Activated CD8-positive, alpha-beta memory T cell treated with anti-CD3 and anti-CD28 coated beads, Interleukin-2, amount 50 U/mL, for 4 hours (primary cell): ENCODE data around the gene MORF4L1.
"Not testable (repeated sequence)": the region's sequence is repeated elsewhere in the genome, so short reads cannot be mapped to it uniquely, and the experiment has no call there.

ENCODE experiments used
- DNase-seq: peaks from one replicate; pipeline ENCODE4 v3.0.0-alpha.2; 2020

MORF4L1 gene

GRCh38 chr15:78902281-78903032, 29.8 kb downstream of the MORF4L1 start:
- not testable (repeated sequence) for DNase-seq

DNA sequence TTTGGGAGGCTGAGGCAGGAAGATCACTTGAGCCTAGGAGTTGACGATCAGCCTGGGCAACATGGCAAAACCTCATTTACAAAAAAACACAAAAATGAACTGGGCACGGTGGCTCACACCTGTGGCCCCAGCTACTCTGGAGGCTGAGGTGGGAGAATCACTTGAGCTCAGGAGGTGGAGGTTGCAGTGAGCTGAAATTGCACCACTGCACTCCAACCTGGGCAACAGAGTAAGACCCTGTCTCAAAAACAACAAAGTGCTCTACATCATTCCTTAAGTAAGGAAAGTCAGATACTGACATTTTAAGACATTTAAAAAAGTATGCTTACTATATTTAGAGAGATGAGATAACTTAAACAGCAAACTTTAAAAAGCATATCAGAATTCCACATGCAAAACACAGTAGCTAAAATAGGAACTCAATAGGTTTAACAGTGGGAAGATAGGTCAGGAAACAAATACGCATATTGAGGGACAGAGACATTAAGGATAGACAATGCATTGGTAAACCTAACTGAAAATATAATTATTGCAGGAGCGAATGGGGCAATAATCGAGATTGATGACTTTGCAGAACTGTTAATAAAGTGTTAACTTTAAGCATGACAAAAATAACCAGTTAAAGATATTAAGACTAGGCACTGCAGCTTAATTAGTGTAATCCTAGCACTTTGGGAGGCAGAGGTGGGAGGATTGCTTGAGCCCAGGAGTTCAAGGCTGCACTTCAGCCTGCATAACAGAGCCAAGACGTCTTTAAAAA, 32.1 kb downstream of the MORF4L1 start:
- no peak for DNase-seq

DNA sequence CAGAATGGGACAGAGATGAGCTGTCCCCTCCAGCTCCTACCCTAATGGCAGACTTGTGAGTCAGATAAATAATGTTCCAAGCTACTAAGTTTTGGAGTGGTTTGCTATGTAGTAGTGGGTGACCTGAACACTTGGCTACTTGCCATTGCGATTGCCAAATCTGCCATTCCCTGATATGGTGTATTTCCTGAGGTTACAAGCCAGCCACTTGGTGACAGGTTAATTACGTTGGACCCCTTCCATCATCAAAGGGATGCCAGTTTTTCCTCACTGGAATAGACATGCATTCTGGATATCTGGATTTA, 33.6 kb downstream of the MORF4L1 start:
- no peak for DNase-seq

DNA sequence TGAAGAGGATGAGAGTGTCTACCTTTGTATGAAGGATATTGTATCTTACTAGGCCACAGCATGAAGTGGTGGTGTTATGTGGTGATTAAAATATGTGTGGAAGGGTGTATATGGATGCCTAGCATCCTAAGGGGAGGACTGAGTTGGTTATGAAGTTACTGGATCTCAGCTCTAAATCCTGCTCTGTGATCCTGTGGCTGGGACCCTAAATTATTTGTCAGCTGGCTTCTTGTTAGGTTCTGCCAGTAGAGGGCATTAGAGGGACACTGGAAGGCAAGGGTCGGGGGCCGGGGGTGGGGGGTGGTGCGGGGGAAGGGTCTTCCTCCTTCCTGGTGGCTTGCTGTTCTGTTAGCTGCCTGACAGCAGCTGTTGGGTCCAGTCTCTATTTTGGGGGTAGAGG, 34.9 kb downstream of the MORF4L1 start:
- no peak for DNase-seq

DNA sequence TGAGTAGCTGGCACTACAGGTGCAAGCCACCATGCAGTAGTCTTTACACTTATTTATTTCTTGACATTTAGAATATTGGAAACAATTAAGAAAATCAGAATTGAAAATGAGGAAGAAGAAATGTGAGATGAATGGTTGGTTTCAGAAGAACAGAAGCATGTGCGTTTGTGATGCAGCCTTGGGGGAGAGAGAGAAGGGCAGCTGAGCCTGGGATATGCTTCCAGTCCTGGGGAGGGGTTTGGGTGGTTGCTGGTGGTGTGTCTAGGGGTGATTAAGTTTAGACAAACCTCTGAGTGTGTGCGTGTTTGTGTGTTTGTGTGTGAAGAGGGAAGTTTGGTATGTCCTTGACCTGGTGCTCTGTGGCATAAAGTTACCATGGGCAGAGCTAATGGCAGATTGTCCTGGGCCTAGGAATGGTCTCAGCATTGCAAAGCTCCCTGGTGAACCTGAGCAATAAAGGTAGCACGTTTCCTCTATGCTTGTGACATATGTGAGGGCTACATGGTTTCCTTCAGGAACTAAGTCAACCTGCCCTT, 36.5 kb downstream of the MORF4L1 start:
- DNase-seq = no peak

- no peak for DNase-seq
These were observed 37.1 kb downstream of the MORF4L1 start for GRCh38 chr15:78909791-78910228.

DNA sequence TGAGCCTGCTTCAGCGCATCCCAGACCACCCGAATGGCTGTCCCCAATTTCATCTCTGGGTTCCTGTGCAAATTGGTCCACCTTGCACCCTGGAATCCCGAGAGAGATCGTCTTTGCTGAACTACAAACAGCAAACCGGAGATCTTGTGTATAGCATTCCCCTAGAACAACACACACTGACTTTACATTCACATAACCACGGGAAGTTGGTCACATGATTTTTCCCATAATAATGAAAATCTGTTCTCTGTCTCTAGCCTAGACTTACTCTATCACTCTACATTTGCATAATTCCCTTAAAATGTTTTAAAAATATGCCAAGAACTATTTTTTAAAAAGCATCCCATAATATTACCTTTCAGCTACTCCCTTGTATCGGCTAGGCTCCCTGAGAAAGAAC, 37.6 kb downstream of the MORF4L1 start:
- DNase-seq = no peak

GRCh38 chr15:78912316-78912715, 39.6 kb downstream of the MORF4L1 start:
- DNase-seq = no peak

DNA sequence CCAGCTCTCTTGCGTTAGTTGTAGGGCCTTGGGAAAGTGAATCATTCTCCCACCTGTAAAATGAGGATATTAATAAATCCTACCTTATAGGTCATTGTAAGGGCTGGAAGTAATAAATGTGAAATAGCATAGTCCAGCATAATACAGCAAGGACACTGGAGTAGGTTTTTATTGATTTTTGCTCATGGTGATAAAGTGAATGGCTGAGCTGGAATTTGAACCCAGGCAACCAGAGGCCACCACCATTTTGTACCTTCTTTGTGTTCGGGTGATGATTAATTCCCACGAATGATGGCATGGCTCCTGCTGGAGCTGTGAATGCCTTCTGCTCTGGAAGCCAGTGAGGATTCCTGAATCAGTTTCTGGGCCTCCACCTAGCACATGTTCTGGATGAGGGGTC, 40.3 kb downstream of the MORF4L1 start:
- DNase-seq = no peak

DNA sequence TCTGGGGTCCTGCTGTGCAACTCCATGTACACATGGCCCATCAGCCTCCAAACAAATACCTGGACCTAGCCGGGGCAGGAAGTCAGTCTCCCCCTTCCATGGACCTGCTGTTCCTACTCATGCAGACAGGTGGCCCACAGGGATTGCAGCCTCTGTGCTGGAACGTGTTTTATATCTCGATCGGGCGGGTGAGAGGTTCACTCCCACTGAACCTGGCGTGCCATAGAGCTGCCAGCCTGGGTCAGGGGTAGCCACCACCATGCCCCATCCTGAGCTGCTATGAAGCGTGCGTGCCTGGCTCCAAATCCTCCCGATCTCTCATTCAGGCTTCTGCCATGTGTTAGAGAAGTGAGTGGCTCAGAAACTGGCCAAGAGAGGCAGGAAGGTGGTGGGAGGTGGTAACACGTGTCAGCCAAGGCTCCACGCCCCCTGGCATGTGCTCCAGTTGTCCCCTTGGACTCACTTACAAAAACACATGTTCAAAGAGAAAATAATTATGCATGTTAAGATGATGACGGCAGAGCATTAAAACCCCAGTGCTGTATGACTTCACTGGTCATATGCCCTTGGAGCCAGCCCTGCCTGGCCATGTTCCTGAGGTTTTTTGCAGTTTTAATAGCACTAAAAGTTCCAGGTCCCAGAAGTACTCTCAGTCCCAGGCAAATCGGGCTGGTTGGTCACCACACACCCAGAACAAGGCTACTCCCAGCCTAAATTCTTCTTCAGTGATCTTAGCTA, 41.5 kb downstream of the MORF4L1 start:
- no peak for DNase-seq

- DNase-seq = no peak
These were observed 42.8 kb downstream of the MORF4L1 start for GRCh38 chr15:78915341-78916087.

GRCh38 chr15:78916088-78916487, 43.4 kb downstream of the MORF4L1 start:
- no peak for DNase-seq

DNA sequence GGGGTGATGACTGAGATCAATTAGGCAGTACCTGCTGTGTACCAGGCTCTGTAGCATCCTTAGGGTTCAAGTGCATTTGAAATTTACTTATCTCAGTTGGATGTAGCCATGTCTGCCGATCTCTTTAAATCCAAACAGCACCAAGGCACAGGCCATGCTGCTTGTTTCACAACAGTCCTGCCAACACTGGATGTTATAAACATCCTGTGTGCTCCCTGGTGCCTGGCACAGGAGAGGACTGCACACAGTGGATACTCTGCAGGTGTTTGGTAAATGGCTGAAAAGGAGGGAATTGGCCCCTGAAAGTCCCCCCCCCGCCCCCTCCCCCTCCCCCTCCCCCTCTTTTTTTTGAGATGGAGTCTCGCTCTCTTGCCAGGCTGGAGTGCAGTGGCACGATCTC, 45.2 kb downstream of the MORF4L1 start:
- DNase-seq = no peak

DNA sequence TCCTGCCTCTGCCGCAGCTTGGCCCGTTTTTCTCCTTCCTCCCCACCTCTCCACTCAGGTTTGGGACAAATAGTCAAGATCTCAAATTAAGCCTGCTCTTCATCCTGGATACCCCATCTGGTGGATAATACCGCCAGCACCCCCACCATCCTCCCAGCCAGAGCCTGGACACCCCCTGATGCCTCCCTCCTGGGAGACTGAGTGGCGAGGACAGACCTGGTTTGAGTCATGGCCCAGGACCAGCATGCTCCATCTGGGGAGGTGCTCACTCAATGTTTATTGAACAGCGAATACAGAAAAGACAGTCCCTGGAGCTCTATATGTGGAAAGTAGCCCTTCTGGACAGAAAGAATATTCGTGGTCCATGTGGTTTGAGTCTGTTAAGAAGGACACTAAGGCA, 48.8 kb downstream of the MORF4L1 start:
- no peak for DNase-seq

DNA sequence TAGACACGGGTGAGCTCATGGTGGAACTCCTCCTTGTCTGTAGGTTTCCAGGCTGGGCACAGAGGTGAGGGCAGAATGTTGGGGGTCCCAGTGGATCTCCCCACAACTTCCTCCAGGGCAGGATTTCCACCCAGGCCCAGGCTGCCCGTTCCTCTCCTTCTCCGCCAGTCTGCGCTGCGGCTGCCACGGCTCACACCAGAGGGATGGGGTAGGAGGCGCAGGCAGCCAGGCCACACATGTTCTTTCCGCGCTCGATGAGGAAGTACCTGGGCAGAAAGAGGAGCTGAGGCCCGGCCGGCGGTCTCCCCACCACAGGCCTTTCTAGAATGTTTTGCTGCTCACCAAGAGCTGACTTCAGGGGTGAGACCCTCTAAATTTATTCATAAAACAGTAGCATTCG, 49.2 kb downstream of the MORF4L1 start:
- DNase-seq = no peak

DNA sequence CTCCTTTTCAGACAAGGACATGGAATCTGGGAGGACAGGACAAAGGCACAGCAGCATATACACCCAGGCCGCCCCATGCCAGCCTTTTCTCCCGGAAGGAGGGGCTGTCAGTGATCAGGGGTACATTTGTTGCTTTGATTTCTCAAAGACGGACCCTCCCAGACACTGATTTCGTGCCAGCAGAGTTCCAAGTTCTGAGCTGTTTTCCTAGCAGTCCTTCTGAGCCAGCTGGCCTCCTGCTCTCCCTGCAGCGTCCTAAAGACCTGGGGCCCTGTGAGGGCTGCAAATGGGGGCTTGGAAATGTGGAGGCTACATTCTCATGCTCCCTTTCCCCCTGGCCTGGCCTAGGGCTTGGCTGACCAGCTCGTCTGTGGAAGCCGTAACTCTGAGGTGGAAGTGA, 49.8 kb downstream of the MORF4L1 start:
- no peak for DNase-seq

DNA sequence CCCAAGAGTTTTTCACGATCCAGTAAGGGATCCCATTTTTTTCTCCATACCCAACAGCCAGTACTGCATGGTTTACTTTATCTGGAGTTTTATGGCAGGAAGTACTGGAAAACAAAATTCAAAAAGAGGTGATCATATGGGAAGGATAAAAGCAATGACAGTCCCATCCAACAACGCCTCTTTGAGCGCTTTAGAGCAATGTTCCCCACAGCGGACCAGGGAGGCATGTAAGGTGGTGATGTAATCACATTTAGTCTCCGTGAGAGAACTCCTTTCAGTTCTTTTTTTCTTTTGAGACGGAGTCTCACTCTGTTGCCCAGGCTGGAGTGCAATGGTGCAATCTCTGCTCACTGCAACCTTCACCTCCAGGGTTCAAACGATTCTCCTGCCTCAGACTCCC, 50.3 kb downstream of the MORF4L1 start:
- DNase-seq = no peak

DNA sequence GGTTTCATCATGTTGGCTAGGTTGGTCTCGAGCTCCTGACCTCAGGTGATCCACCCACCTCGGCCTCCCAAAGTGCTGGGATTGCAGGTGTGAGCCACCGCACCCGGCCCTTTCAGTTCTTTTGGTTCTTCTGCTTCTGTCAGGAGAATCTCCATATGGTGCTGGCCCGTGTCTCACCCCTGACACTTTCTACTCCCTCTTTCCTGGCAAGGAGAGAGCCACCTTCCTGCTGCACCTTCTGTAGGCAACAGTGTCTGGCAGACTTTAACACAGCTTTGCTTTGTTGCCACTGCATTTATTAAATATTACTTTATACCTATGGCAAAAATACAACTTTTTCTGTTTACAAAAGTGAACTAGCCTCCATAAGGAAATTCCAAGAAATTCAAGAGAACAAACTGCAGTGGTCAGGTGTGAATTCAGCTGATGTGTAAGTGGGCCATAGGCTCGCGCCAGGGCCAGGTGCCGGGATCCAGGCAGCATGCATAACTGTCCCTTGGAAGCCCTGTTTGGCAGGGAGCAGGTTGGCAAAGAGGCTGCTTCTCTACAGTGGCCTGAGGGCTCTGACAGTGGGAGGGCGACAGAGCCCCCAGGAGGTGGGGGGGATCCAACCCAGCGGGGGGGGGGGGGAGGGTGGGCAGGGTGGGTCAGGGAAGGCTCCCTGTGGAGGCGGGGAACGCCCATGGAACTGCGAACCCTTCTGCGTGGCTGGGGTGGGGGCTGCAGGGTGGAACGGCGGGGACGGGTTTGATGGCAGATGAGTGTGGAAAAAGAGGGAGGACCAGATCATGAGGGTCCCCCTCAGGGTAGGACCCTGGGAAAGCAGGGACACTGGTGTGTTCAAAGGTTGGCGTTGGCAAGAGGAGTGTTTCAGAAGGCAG, 51.0 kb downstream of the MORF4L1 start:
- DNase-seq = no peak

GRCh38 chr15:78925076-78925624, 52.5 kb downstream of the MORF4L1 start:
- DNase-seq = no peak

DNA sequence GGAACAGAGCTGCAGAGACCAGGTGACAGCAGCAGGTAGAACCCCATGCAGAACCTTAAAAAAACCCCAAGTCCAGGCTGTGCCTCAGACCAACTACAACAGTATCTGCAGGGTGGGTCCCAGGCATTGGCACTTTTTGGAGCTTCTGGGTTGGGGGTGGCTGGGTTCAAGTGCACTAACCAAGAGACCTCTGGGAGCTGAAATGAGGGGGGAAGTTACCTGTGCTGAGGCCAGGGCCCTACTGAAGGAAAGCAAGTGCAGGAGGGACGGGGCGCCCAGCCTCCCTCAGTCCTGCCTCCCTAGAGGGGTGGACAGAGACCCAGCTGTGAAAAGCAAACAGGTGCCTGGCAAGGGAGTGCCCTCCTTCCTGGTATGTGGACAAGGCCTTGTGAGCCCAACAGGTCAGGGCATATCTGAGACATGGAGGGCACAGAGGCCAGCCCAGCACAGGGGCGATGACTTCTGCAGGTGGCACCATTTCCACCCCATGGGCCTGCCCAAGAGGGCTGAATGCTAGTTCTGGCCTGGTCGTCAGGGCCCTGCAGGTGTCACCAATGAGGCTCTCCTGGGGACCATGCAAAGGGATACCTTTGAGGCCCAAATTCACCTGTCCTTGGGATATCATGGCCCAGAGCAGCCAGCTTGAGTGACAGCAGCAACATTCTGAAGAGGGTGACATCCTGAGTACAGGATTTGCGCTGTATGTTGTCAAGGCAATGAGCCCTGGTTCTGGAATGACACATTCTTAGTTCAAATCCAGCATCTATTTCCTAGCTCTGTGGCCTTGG, 53.5 kb downstream of the MORF4L1 start:
- no peak for DNase-seq
